Upper lobe of right lung (tissue), 1 donor: Measurements from ENCODE around the gene KCNQ1OT1. TPM values are rescaled to one million over a fixed set of nuclear protein-coding genes. Genes with fewer than 3 reads are reported as not detected.
A peak's percentile ranks its signal among the peaks of the same experiment; 100 is the strongest.

Source experiments
- ATAC-seq: fragments of 200-7000 bp; cut with Tn5 transposase; one replicate; pipeline ENCODE4 v1.9.1; 2020; ENCODE audit warnings: mild to moderate bottlenecking, moderate library complexity
- DNase-seq: peaks from one replicate; pipeline ENCODE4 v3.0.0-alpha.2; 2020
- H3K27ac ChIP-seq: fragments of 200-600 bp; one replicate; pipeline ENCODE4 v1.8.0; 2022
- H3K27me3 ChIP-seq: fragments of 200-600 bp; one replicate; pipeline ENCODE4 v1.8.0; 2022; ENCODE audit warnings: mild to moderate bottlenecking
- H3K36me3 ChIP-seq: fragments of 200-600 bp; one replicate; pipeline ENCODE4 v1.8.0; 2022
- H3K4me1 ChIP-seq: fragments of 200-600 bp; one replicate; pipeline ENCODE4 v1.8.0; 2022
- H3K4me3 ChIP-seq: fragments of 200-600 bp; one replicate; pipeline ENCODE4 v1.8.0; 2022; ENCODE audit warnings: mild to moderate bottlenecking
- H3K9me3 ChIP-seq: fragments of 200-600 bp; one replicate; pipeline ENCODE4 v1.8.0; 2022
- CTCF ChIP-seq: fragments of 200-600 bp; IDR thresholded peaks from one replicate; pipeline ENCODE4 v1.8.0; 2022; ENCODE audit warnings: antibody characterized with exemption
- intact Hi-C: fragments of 100-400 bp; cut with DNase I; formaldehyde crosslinking; loops from one replicate; pipeline ENCODE4 v1.11.0; 2022
- total RNA-seq: library from RNA; stranded (reverse); fragmentation: NEBNext Ultra II Directional; extraction: Animal tissue kit (Norgen Biotek cat#: 25700); gene quantifications from one replicate; pipeline ENCODE4 v1.2.1, GENCODE V29; 2021
- donor health status: DM: no; HTN: yes; CAD: no; lungs with severe emphysema.

KCNQ1OT1 gene
- total RNA-seq, 1 donor from 2014 or later: 2.0 TPM

- no peaks in the 10 kb centered on the region for H3K4me1 ChIP-seq
- H3K36me3 ChIP-seq: no peaks in the 10 kb centered on the region
- no peaks in the 10 kb centered on the region for H3K9me3 ChIP-seq
- ATAC-seq (no peak), DNase-seq (peak; percentile 43)
- no peak overlapping the region for H3K27ac ChIP-seq
- intact Hi-C loops: no loop called here
- H3K27me3 ChIP-seq: no peaks in the 10 kb centered on the region
- H3K4me3 ChIP-seq: no peak overlapping the region
- TF ChIP-seq CTCF: no peak
These were observed 136.4 kb downstream of the KCNQ1OT1 start for GRCh38 chr11:2563213-2564007.

- no peak overlapping the region for H3K27ac ChIP-seq
- no peak for TF ChIP-seq CTCF
- H3K9me3 ChIP-seq: no peaks in the 10 kb centered on the region
- DNase-seq: no peak
- H3K36me3 ChIP-seq: no peaks in the 10 kb centered on the region
- no peaks in the 10 kb centered on the region for H3K4me1 ChIP-seq
- intact Hi-C loops: no loop called here
- no peak for ATAC-seq
- H3K4me3 ChIP-seq: no peak overlapping the region
- no peaks in the 10 kb centered on the region for H3K27me3 ChIP-seq
These were observed 136.9 kb downstream of the KCNQ1OT1 start for GRCh38 chr11:2562890-2563212.

DNA sequence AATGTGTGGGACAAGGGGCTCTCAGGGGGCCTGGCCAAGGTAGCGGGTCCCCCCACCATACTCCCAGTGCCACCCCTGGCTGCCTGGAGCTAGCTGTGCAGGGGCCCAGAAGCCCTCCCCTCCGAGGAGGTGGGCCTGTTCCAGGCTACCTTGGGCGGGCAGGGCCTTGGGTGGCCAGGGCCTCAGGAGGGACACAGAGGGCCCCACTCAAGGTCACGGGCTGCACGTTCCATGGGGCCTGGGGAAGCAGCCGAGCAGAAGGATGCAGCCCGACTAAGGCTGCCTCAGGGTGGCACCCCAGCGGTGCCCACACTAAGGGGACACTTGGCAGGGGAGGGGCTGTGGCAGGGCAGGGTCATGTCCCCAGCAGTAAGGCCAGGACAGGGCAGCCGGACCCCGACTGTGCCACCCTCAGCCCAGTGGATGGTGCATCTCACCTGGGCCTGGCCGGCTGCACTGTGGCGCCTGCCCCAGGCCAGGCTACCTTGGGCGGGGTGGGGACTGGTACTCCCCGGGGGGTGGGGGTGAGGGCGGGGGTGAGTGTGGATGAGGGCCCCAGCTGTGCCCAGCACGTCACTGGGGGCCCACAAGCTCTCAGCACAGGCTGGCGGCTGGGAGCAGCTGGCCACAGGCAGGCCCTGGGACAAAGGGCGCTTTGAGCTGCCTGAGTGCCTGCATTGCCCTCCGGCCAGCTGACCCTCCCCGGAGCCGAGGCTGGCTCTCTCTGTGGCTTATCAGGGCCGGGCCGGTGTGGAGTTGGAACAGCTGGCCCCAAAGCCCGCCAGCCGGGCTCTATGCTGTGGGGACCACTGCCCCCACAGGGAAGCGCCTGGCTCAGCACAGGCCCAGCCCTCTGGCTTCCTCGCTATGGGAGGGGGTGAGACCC lies 137.9 kb downstream of the KCNQ1OT1 start:
- DNase-seq (peak; percentile 62), ATAC-seq (peak; percentile 2)
- no peaks in the 10 kb centered on the region for H3K9me3 ChIP-seq
- no peaks in the 10 kb centered on the region for H3K36me3 ChIP-seq
- H3K4me3 ChIP-seq: no peak overlapping the region
- intact Hi-C loops: no loop called here
- no peak for TF ChIP-seq CTCF
- no peaks in the 10 kb centered on the region for H3K27me3 ChIP-seq
- H3K4me1 ChIP-seq: no peaks in the 10 kb centered on the region
- no peak overlapping the region for H3K27ac ChIP-seq

DNA sequence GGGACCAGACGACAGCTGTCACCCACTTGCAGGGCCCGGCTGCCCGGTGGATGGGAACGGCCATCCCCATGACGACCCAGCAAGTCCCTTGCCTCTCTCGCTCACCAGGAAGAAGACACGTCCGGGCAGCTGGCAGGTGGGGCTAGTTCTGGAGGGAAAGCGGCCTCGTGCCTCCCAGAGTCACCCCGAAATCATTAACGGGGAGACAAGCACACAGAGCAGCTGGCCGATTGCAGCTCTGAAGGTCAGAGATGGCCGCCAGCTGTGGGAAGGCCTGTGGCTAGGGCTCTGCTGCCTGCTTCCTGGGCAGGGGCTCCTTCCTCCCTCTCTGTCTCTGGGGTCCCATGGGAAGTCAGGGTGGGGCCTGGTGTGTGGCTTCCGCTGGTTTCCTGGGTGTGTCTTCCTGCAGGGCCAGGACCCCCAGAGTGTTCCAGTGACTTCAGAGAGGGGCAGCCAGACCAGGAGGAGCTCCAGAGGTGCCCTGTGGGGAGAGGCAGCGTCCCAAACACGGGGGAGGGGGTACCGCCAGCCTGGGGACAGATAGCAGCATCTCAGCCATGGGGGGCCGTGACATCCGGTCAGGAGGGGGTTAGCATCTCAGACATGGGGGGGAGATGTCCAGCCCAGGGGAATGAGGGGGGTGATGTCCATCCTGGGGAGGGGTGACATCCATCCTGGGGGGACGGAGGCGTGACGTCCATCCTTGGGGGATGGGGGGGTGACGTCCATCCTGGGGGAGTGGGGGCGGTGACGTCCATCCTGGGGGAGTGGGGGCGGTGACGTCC lies 140.1 kb downstream of the KCNQ1OT1 start:
- peak; percentile 56 for DNase-seq
- intact Hi-C loops: no loop called here
- no peak for ATAC-seq
- no peak overlapping the region for H3K4me3 ChIP-seq
- H3K4me1 ChIP-seq: no peaks in the 10 kb centered on the region
- no peaks in the 10 kb centered on the region for H3K27me3 ChIP-seq
- no peaks in the 10 kb centered on the region for H3K9me3 ChIP-seq
- TF ChIP-seq CTCF: no peak
- no peak overlapping the region for H3K27ac ChIP-seq
- H3K36me3 ChIP-seq: no peaks in the 10 kb centered on the region

DNA sequence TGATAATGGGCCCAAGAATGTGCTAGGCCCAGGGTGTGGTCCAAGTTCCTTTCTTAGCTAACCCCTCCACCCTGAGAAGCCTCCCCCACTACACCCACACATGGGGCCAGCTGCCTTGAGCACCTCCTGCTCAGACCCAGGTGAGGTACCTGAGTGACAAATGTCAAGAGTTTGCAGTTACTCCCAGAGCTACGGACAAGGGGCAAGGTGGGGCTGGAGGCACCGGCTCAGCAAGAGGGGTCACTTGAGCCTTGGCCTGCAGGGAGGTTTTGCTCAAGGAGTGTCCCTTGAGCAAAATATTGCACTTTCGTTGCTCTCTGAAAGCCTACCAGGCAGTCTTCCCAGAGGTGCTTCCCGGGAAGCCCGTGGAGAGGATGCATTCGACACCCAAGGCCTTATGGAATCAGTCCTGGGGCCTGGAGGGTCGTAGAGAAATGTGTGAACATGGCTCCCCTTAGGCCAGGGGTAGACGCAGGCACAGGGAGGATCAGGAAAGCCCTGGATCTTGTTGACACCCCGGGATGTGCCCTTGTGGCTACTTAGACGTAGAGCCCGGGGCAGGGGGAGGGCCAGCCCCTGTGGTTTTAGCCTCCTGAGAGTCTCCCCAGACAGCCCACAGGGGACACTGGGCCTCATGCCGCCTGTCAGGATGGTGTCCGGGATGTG lies 140.8 kb downstream of the KCNQ1OT1 start:
- intact Hi-C loops: no loop called here
- H3K27me3 ChIP-seq: no peaks in the 10 kb centered on the region
- H3K9me3 ChIP-seq: no peaks in the 10 kb centered on the region
- H3K27ac ChIP-seq: no peak overlapping the region
- no peaks in the 10 kb centered on the region for H3K36me3 ChIP-seq
- no peaks in the 10 kb centered on the region for H3K4me1 ChIP-seq
- DNase-seq: peak; percentile 40
- no peak for ATAC-seq
- no peak for TF ChIP-seq CTCF
- no peak overlapping the region for H3K4me3 ChIP-seq
